RWPE2 (cell line): Measurements from ENCODE around the gene NFS1.

Source experiments
- ATAC-seq: fragments of 200-7000 bp; cut with Tn5 transposase; 3 replicates; pipeline ENCODE4 v1.9.1; 2021; ENCODE audit warnings: low read depth
- DNase-seq: peaks from one replicate; pipeline ENCODE4 v3.0.0-alpha.2; 2020; ENCODE audit warnings: low spot score
- H3K27ac ChIP-seq: fragments of 450-650 bp; 2 replicates; pipeline ENCODE4 v1.5.1; 2017; ENCODE audit warnings: mild to moderate bottlenecking; ENCODE audit not compliant: poor library complexity, severe bottlenecking
- H3K27me3 ChIP-seq: fragments of 250-450 bp; sonication (Bioruptor Pico); 2 replicates; pipeline ENCODE4 v1.5.1; 2021; ENCODE audit warnings: mild to moderate bottlenecking, moderate library complexity; ENCODE audit not compliant: insufficient read depth, poor library complexity, severe bottlenecking
- H3K36me3 ChIP-seq: fragments of 250-450 bp; sonication (Bioruptor Pico); 2 replicates; pipeline ENCODE4 v1.5.1; 2020; ENCODE audit warnings: low read depth, mild to moderate bottlenecking, moderate library complexity
- H3K4me1 ChIP-seq: fragments of 250-450 bp; sonication (Bioruptor Pico); 2 replicates; pipeline ENCODE4 v1.5.1; 2021; ENCODE audit warnings: mild to moderate bottlenecking, moderate library complexity; ENCODE audit not compliant: insufficient read depth, poor library complexity, severe bottlenecking
- H3K4me3 ChIP-seq: fragments of 250-450 bp; sonication (Bioruptor Pico); 2 replicates; pipeline ENCODE4 v1.5.1; 2021; ENCODE audit warnings: mild to moderate bottlenecking, moderate library complexity; ENCODE audit not compliant: severe bottlenecking
- H3K9me3 ChIP-seq: fragments of 250-450 bp; sonication (Bioruptor Pico); 2 replicates; pipeline ENCODE4 v1.5.1; 2021; ENCODE audit warnings: mild to moderate bottlenecking, moderate library complexity; ENCODE audit not compliant: severe bottlenecking
- CTCF ChIP-seq: fragments of 450-650 bp; IDR thresholded peaks from one replicate; pipeline ENCODE4 v1.5.1; 2017; ENCODE audit warnings: mild to moderate bottlenecking, moderate library complexity; ENCODE audit not compliant: poor library complexity, severe bottlenecking

Gene NFS1

DNA sequence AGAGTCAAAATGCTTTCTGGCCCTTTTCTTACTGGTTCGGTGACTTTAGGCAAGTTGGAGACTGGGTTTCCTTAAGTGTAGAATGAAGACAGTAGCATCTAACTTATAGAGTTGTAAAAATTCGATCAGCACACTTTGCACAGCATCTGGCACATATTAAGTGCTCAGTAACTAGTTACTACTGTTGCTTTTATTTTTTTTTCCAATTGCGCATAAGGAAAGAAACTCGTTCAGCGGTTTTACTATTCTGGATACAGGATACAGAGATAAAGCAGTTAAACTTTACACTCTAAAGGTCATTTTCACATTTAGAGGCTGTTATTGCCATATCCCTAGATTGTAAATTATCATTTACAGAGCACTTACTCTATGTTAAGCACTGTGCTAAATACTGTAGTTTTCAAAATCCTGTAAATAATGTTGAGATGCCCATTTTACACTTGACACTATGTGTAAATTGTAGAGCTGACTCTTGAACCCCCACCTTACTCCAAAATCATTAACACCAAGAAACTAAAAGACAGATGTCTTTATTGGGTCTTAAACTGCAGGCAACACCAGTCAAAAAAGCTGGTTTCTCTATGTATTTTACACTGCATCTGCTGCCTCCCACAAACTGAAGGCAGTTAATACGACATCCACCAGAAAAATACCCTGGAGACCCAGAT lies 939 bp upstream of the NFS1 start:
- no peak for TF ChIP-seq CTCF
- H3K4me1 ChIP-seq = peaks cover 15% of the 10 kb centered on the region
- H3K4me3 ChIP-seq = peak overlapping the region; percentile 81
- ATAC-seq (no peak), DNase-seq (no peak)
- peaks cover 76% of the 10 kb centered on the region for H3K36me3 ChIP-seq
- H3K27ac ChIP-seq = peak overlapping the region; percentile 82
- H3K9me3 ChIP-seq = no peaks in the 10 kb centered on the region
- no peaks in the 10 kb centered on the region for H3K27me3 ChIP-seq

GRCh38 chr20:35698298-35699126 lies 640 bp downstream of the NFS1 start:
- peak overlapping the region; percentile 82 for H3K27ac ChIP-seq
- H3K4me3 ChIP-seq = peak overlapping the region; percentile 81
- DNase-seq (peak; percentile 81), ATAC-seq (peak; percentile 37)
- H3K9me3 ChIP-seq = no peaks in the 10 kb centered on the region
- H3K36me3 ChIP-seq = peaks cover 76% of the 10 kb centered on the region
- TF ChIP-seq CTCF = no peak
- H3K4me1 ChIP-seq = peaks cover 15% of the 10 kb centered on the region
- no peaks in the 10 kb centered on the region for H3K27me3 ChIP-seq

- peak overlapping the region; percentile 81 for H3K4me3 ChIP-seq
- DNase-seq = peak; percentile 56
- no peak for ATAC-seq
- H3K27ac ChIP-seq = peak overlapping the region; percentile 82
- peaks cover 76% of the 10 kb centered on the region for H3K36me3 ChIP-seq
- no peak for TF ChIP-seq CTCF
- no peaks in the 10 kb centered on the region for H3K27me3 ChIP-seq
- H3K9me3 ChIP-seq = no peaks in the 10 kb centered on the region
- H3K4me1 ChIP-seq = peaks cover 15% of the 10 kb centered on the region
These were observed 1.4 kb downstream of the NFS1 start for GRCh38 chr20:35697696-35698297.

DNA sequence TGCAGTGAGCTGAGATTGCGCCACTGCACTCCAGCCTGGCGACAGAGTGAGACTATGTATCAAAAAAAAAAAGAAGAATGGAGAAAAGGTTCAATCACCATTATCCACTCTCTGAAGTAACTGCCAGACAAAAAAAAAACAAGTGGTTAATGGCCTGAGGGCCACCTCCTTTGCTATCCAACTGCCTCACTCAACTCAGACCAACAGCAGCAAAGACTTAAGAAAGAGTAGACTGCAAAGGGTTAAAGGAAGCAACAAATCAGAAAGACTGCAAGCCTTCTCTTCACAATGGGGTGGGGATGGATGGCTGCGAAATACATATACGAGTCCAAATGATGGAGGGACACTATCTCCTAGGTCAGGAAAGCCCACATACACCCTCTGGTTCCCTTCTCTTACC lies 3.2 kb downstream of the NFS1 start:
- H3K36me3 ChIP-seq = peaks cover 72% of the 10 kb centered on the region
- no peak overlapping the region for H3K27ac ChIP-seq
- ATAC-seq = no peak
- H3K27me3 ChIP-seq = no peaks in the 10 kb centered on the region
- H3K4me1 ChIP-seq = peaks cover 15% of the 10 kb centered on the region
- TF ChIP-seq CTCF = no peak
- no peak overlapping the region for H3K4me3 ChIP-seq
- peak; percentile 16 for DNase-seq
- H3K9me3 ChIP-seq = no peaks in the 10 kb centered on the region
